SK-N-SH treated with all-trans-retinoic acid at 6 μM for 48 hours (cell line): ENCODE results near the gene GRN.

ENCODE experiments used
- BACH2 ChIP-seq: fragments of 250-450 bp; sonication (Bioruptor Pico); IDR thresholded peaks from 2 replicates; pipeline ENCODE4 v1.9.0; 2021; ENCODE audit warnings: mild to moderate bottlenecking, borderline replicate concordance
- ESRRG ChIP-seq: fragments of 250-450 bp; sonication (Bioruptor Pico); IDR thresholded peaks from 2 replicates; pipeline ENCODE4 v1.6.1; 2021; ENCODE audit warnings: mild to moderate bottlenecking
- PPARA ChIP-seq: fragments of 250-450 bp; sonication (Bioruptor Pico); IDR thresholded peaks from 2 replicates; pipeline ENCODE4 v1.5.0; 2020; ENCODE audit warnings: mild to moderate bottlenecking, borderline replicate concordance
- TCF4 ChIP-seq: fragments of 250-450 bp; sonication (Bioruptor Pico); IDR thresholded peaks from 2 replicates; pipeline ENCODE4 v1.8.0; 2021; ENCODE audit warnings: mild to moderate bottlenecking, moderate library complexity, borderline replicate concordance
- TSHZ2 ChIP-seq: fragments of 250-450 bp; sonication (Bioruptor Pico); IDR thresholded peaks from 2 replicates; pipeline ENCODE4 v1.5.0; 2020; ENCODE audit warnings: mild to moderate bottlenecking, moderate library complexity
- ZFP30 ChIP-seq: fragments of 450-650 bp; formaldehyde crosslinking; IDR thresholded peaks from 2 replicates; pipeline ENCODE4 v1.5.0; 2022; ENCODE audit warnings: mild to moderate bottlenecking, moderate library complexity
- ZNF70 ChIP-seq: fragments of 450-650 bp; formaldehyde crosslinking; IDR thresholded peaks from 2 replicates; pipeline ENCODE4 v1.5.0; 2020; ENCODE audit warnings: mild to moderate bottlenecking, moderate library complexity

DNA sequence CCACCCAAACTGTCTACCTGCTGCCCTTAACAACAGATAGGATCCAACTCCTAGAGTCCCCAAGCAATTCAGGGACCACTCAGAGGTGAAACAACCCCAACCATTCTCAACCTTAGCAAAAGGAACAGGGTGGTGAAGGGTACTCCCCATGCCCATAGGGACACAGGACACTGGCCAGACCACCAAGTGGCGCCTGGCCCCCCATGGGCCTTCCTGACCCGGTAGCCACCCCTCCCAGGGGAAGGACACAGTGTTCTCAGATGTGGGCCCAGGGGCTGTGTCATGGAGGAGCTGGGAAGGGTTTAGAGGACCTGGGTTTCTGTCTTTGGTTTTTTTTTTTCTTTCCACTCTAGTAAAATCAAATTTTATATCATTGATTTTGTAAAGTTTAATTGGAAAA, 10.8 kb upstream of the GRN start:
- TF ChIP-seq PPARA (no peak), TSHZ2 (CRISPR knock-in tag) (no peak), ZNF70 (CRISPR knock-in tag) (no peak), ESRRG (CRISPR knock-in tag) (no peak), ZFP30 (CRISPR knock-in tag) (no peak), BACH2 (CRISPR knock-in tag) (no peak), TCF4 (no peak)
